H1 (cell line): ENCODE results near the gene C20orf96. TPM values are rescaled to one million over a fixed set of nuclear protein-coding genes. Genes with fewer than 3 reads are reported as not detected.

Source experiments
- CTCF ChIA-PET: fragments of 300-600 bp; sonication (Branson Sonifier 250); formaldehyde crosslinking; loops from one replicate; lab custom pipeline; 2021; ENCODE audit not compliant: partially characterized antibody; lab: Charles Lee
- POLR2A ChIA-PET: fragments of 300-600 bp; sonication (Branson Sonifier 250); formaldehyde crosslinking; loops from one replicate; lab custom pipeline; 2021; ENCODE audit warnings: inconsistent platforms; ENCODE audit not compliant: partially characterized antibody; lab: Charles Lee
- DNase-seq, 2 experiments: peaks; one replicate each; pipeline versions ENCODE4 v3.0.0 to v3.0.0-alpha.2; 2010 to 2022; ENCODE audit warnings: low spot score in 2 of 2, low read depth in 1 of 2, mixed read lengths in 1 of 2
- FAIRE-seq: peaks from 2 replicates; lab custom pipeline; 2011; peaks lifted over from hg19 to GRCh38; lab: Jason Lieb, UNC
- H2AFZ ChIP-seq: 2 replicates; pipeline ENCODE4 v1.8.1; 2012; ENCODE audit warnings: low read length, inconsistent platforms
- H2AK5ac ChIP-seq: 2 replicates; pipeline ENCODE4 v1.6.1; 2013; ENCODE audit warnings: low read depth, low read length
- H2BK120ac ChIP-seq: replicated peaks from 2 replicates; pipeline ENCODE3; 2013; ENCODE audit warnings: low read depth, low read length, inconsistent platforms
- H2BK12ac ChIP-seq: 2 replicates; pipeline ENCODE4 v1.6.1; 2013; ENCODE audit warnings: low read depth, low read length
- H2BK15ac ChIP-seq: 2 replicates; pipeline ENCODE4 v1.6.1; 2013; ENCODE audit warnings: low read length
- H2BK20ac ChIP-seq: 2 replicates; pipeline ENCODE4 v1.6.1; 2013; ENCODE audit warnings: low read length
- H2BK5ac ChIP-seq: 2 replicates; pipeline ENCODE4 v1.6.1; 2013; ENCODE audit warnings: low read depth, low read length
- H3K14ac ChIP-seq: 2 replicates; pipeline ENCODE4 v1.6.1; 2013; ENCODE audit warnings: inconsistent platforms; ENCODE audit not compliant: insufficient read length
- H3K18ac ChIP-seq: 2 replicates; pipeline ENCODE4 v1.6.1; 2013; ENCODE audit warnings: low read length; ENCODE audit errors: extremely low read depth
- H3K23ac ChIP-seq: 2 replicates; pipeline ENCODE4 v1.6.1; 2013; ENCODE audit warnings: inconsistent platforms; ENCODE audit not compliant: insufficient read length
- H3K23me2 ChIP-seq: 2 replicates; pipeline ENCODE4 v1.6.1; 2013; ENCODE audit warnings: low read depth, low read length
- H3K27ac ChIP-seq: 2 replicates; pipeline ENCODE4 v1.6.1; 2011; ENCODE audit warnings: low read depth, low read length, inconsistent platforms
- H3K27me3 ChIP-seq, 4 experiments: replicated peaks in 1 of 4; 1 replicate in 1 of 4; 2 replicates in 3 of 4; pipeline versions ENCODE4 v1.6.1 to v1.8.1; 2011 to 2013; ENCODE audit warnings: low read length in 3 of 4, mild to moderate bottlenecking in 3 of 4, inconsistent platforms in 2 of 4, mixed read lengths in 2 of 4, moderate library complexity in 1 of 4; ENCODE audit not compliant: control insufficient read depth in 3 of 4, insufficient read depth in 3 of 4; ENCODE audit errors: extremely low read depth in 1 of 4
- H3K36me3 ChIP-seq, 4 experiments: 2 replicates each; pipeline versions ENCODE4 v1.6.1 to v1.8.1; 2011 to 2013; ENCODE audit warnings: mild to moderate bottlenecking in 4 of 4, low read length in 3 of 4, moderate library complexity in 2 of 4, control low read depth in 1 of 4, inconsistent platforms in 1 of 4; ENCODE audit not compliant: insufficient read depth in 4 of 4, control insufficient read depth in 2 of 4
- H3K4ac ChIP-seq: replicated peaks from 2 replicates; pipeline ENCODE3; 2013; ENCODE audit warnings: low read length, low read depth, mixed read lengths, inconsistent platforms; ENCODE audit not compliant: insufficient read length
- H3K4me1 ChIP-seq, 4 experiments: replicated peaks in 1 of 4; 1 replicate in 1 of 4; 2 replicates in 3 of 4; pipeline versions ENCODE4 v1.6.1 to v1.8.1; 2011 to 2013; ENCODE audit warnings: low read length in 3 of 4, inconsistent platforms in 2 of 4, mixed read lengths in 1 of 4; ENCODE audit not compliant: insufficient read depth in 4 of 4, control insufficient read depth in 3 of 4
- H3K4me2 ChIP-seq, 2 experiments: 2 replicates each; pipeline versions ENCODE4 v1.6.1 to v1.8.1; 2011 to 2013; ENCODE audit warnings: low read depth in 2 of 2, low read length in 2 of 2, control low read depth in 1 of 2, inconsistent platforms in 1 of 2, mild to moderate bottlenecking in 1 of 2; ENCODE audit not compliant: insufficient read depth in 1 of 2
- H3K4me3 ChIP-seq, 4 experiments: fragments of 200-600, 300-600 bp in 1 of 4; sonication (generic), shearing (Covaris generic), sonication (Bioruptor Twin) in 1 of 4; 2 replicates each; pipeline versions ENCODE4 v1.5.1 to v1.8.1; 2011 to 2016; ENCODE audit warnings: low read length in 4 of 4, low read depth in 3 of 4, control low read depth in 2 of 4, inconsistent platforms in 2 of 4, mild to moderate bottlenecking in 2 of 4, mixed read lengths in 1 of 4, moderate library complexity in 1 of 4; ENCODE audit not compliant: insufficient read depth in 2 of 4; ENCODE audit errors: extremely low read depth in 1 of 4
- H3K56ac ChIP-seq: replicated peaks from 2 replicates; pipeline ENCODE3; 2013; ENCODE audit warnings: low read depth, mild to moderate bottlenecking, mixed read lengths, low read length, inconsistent platforms; ENCODE audit not compliant: insufficient read length
- H3K79me1 ChIP-seq: 2 replicates; pipeline ENCODE4 v1.6.1; 2013; ENCODE audit warnings: low read depth, low read length, control low read depth
- H3K79me2 ChIP-seq, 2 experiments: 2 replicates each; pipeline versions ENCODE4 v1.6.1 to v1.8.1; 2012 to 2013; ENCODE audit warnings: low read length in 2 of 2, mild to moderate bottlenecking in 2 of 2, inconsistent platforms in 1 of 2; ENCODE audit not compliant: insufficient read depth in 2 of 2, control insufficient read depth in 1 of 2
- H3K9ac ChIP-seq, 4 experiments: replicated peaks in 1 of 4; 1 replicate in 1 of 4; 2 replicates in 3 of 4; pipeline versions ENCODE4 v1.6.1 to v1.8.1; 2011 to 2013; ENCODE audit warnings: low read depth in 3 of 4, low read length in 3 of 4, control low read depth in 2 of 4, mild to moderate bottlenecking in 2 of 4, moderate library complexity in 2 of 4, inconsistent platforms in 1 of 4; ENCODE audit errors: extremely low read depth in 1 of 4
- H3K9me3 ChIP-seq, 2 experiments: 2 replicates each; pipeline versions ENCODE4 v1.6.1 to v1.8.1; 2012 to 2013; ENCODE audit warnings: mild to moderate bottlenecking in 2 of 2, moderate library complexity in 2 of 2, control low read depth in 1 of 2, inconsistent platforms in 1 of 2, low read depth in 1 of 2, low read length in 1 of 2, mixed read lengths in 1 of 2; ENCODE audit not compliant: insufficient read depth in 2 of 2
- H4K20me1 ChIP-seq, 2 experiments: replicated peaks in 1 of 2; 2 replicates each; pipeline versions ENCODE3 to v1.8.1; 2011 to 2013; ENCODE audit warnings: inconsistent platforms in 2 of 2, low read length in 2 of 2, mild to moderate bottlenecking in 1 of 2; ENCODE audit not compliant: insufficient read depth in 2 of 2, control insufficient read depth in 1 of 2
- H4K5ac ChIP-seq: 2 replicates; pipeline ENCODE4 v1.6.1; 2013; ENCODE audit warnings: low read length, low read depth, mixed read lengths, inconsistent platforms; ENCODE audit not compliant: insufficient read length
- H4K8ac ChIP-seq: 2 replicates; pipeline ENCODE4 v1.8.0; 2013; ENCODE audit warnings: mild to moderate bottlenecking, moderate library complexity, low read length, inconsistent platforms; ENCODE audit not compliant: insufficient read depth; ENCODE audit errors: extremely low read depth
- H4K91ac ChIP-seq: replicated peaks from 2 replicates; pipeline ENCODE3; 2013; ENCODE audit warnings: low read length, mixed read lengths, inconsistent platforms; ENCODE audit not compliant: insufficient read length
- MAX ChIP-seq: IDR thresholded peaks from 2 replicates; pipeline ENCODE4 v1.6.1; 2012; ENCODE audit warnings: inconsistent platforms
- WGBS, 2 experiments: shearing (Covaris generic) in 1 of 2; methylation state at CpG; one replicate each; pipeline versions ENCODE4 v1.1.6 to v1.1.7; 2013 to 2015; ENCODE audit warnings: low lambda C conversion rate in 2 of 2, mixed read lengths in 2 of 2, inconsistent platforms in 1 of 2, low coverage in 1 of 2, missing lambda C conversion rate in 1 of 2; ENCODE audit not compliant: insufficient replicate concordance in 2 of 2, insufficient coverage in 1 of 2, insufficient read length in 1 of 2; ENCODE audit errors: extremely low coverage in 1 of 2, missing lambda C conversion rate in 1 of 2; 5-methylcytosine and 5-hydroxymethylcytosine counted together
- polyA plus RNA-seq, 7 experiments: library from polyadenylated mRNA; depleted of rRNA in 3 of 7; stranded (reverse) in 5 of 7; unstranded in 2 of 7; fragments of >200 nt in 5 of 7; fragments of 200-250 nt in 2 of 7; gene quantifications; 1 replicate in 5 of 7; 2 replicates in 1 of 7; 4 replicates in 1 of 7; pipeline versions ENCODE4 v1.2.1 to v1.2.3, GENCODE V29; 2011 to 2013; ENCODE audit warnings: missing spikeins in 2 of 7, mixed read lengths in 2 of 7
- total RNA-seq: library from RNA; stranded (reverse); fragmentation: NEBNext Ultra II Directional; extraction: Animal tissue kit (Norgen Biotek cat#: 25700); gene quantifications from 2 replicates; pipeline ENCODE4 v1.2.1, GENCODE V29; 2021

C20orf96 gene
- total and polyA plus RNA-seq, 2 of the 8 experiments (the other 6 are each of a cell fraction or from before 2014, with no cell fraction given), result 19.2 to 21.0 TPM

GRCh38 chr20:308427-309038, 18.0 kb upstream of the C20orf96 start:
- ChIA-PET POLR2A (interaction anchor here (1.3 to 6.4 kb wide), 6 partner anchors 10 to 39 kb away, joined by 3 to 97 read pairs (median 6); partner anchors contain the start of genes NRSN2, SOX12 and ZCCHC3), CTCF (interaction anchor here (1.1 to 4.5 kb wide), 6 partner anchors 9 to 27 kb away, joined by 3 to 30 read pairs (median 16); no protein-coding TSS in a partner anchor)
- H4K8ac ChIP-seq, result no peak overlapping the region
- H2BK15ac ChIP-seq, result peak overlapping the region; percentile 34; the same call in 1 of the 2 replicates
- no peak overlapping the region for H2AFZ ChIP-seq
- FAIRE-seq, result no peak
- no peak overlapping the region; the same call in 1 of the 2 replicates for H2BK12ac ChIP-seq
- H3K4me3 ChIP-seq, result no peak overlapping the region
- no peak for DNase-seq
- H3K14ac ChIP-seq, result no peak overlapping the region
- H2BK5ac ChIP-seq, result no peak overlapping the region
- peak overlapping the region; percentile 79 to 92; a peak in 2 of 4 replicates for H3K4me2 ChIP-seq
- no peak overlapping the region for H3K4ac ChIP-seq
- H3K79me1 ChIP-seq, result no peaks in the 10 kb centered on the region
- no peak overlapping the region for H3K27ac ChIP-seq
- H2BK20ac ChIP-seq, result 0 out of 2 replicates have a peak overlapping the region, but pooled peaks have one; percentile 25
- H3K27me3 ChIP-seq, result no peaks in the 10 kb centered on the region
- no peak overlapping the region for H3K23ac ChIP-seq
- no peaks in the 10 kb centered on the region for H3K36me3 ChIP-seq
- WGBS, 2 experiments, result 86% methylated on average over 7 of the region's 7 CpGs; no CpG with 5 or more reads in 1 of the 2 experiments
- no peak overlapping the region for H4K91ac ChIP-seq
- no peak overlapping the region for H3K56ac ChIP-seq
- H4K5ac ChIP-seq, result no peak overlapping the region
- peak overlapping the region; percentile 6 for H2BK120ac ChIP-seq
- H3K23me2 ChIP-seq, result peaks cover 4% of the 10 kb centered on the region
- H3K79me2 ChIP-seq, result no peaks in the 10 kb centered on the region
- H4K20me1 ChIP-seq, result no peaks in the 10 kb centered on the region
- peaks cover 4 to 11% (median 6%) of the 10 kb centered on the region in 4 experiments for H3K4me1 ChIP-seq
- no peak overlapping the region; the same call in 1 of the 2 replicates for H3K18ac ChIP-seq
- no peak overlapping the region; the same call in 1 of the 2 replicates for H2AK5ac ChIP-seq
- H3K9ac ChIP-seq, result no peak overlapping the region
- H3K9me3 ChIP-seq, result no peaks in the 10 kb centered on the region
- TF ChIP-seq MAX, result no peak
